Mesendoderm (in vitro differentiated cells): ENCODE results near the gene ARID4A. TPM values are rescaled to one million over a fixed set of nuclear protein-coding genes. Genes with fewer than 3 reads are reported as not detected.
"Not testable (repeated sequence)": the region's sequence is repeated elsewhere in the genome, so short reads cannot be mapped to it uniquely, and the experiment has no call there.

Source experiments
- DNase-seq: peaks from one replicate; pipeline ENCODE4 v3.0.0; 2013
- H2AK5ac ChIP-seq: 2 replicates; pipeline ENCODE4 v1.6.1; 2013; ENCODE audit warnings: low read length, inconsistent platforms
- H2BK120ac ChIP-seq: 2 replicates; pipeline ENCODE4 v1.6.1; 2013; ENCODE audit warnings: low read depth, mild to moderate bottlenecking, low read length, moderate library complexity, mixed read lengths
- H2BK15ac ChIP-seq: replicated peaks from 2 replicates; pipeline ENCODE4 v1.6.1; 2013; ENCODE audit warnings: low read depth, mild to moderate bottlenecking, moderate library complexity
- H2BK5ac ChIP-seq: 2 replicates; pipeline ENCODE4 v1.6.1; 2013; ENCODE audit warnings: low read length, inconsistent platforms
- H3K18ac ChIP-seq: 2 replicates; pipeline ENCODE4 v1.6.1; 2013; ENCODE audit warnings: mild to moderate bottlenecking, low read length, mixed read lengths
- H3K23ac ChIP-seq: one replicate; pipeline ENCODE4 v1.6.1; 2013; ENCODE audit warnings: low read length
- H3K27ac ChIP-seq: 2 replicates; pipeline ENCODE4 v1.5.1; 2013; ENCODE audit warnings: low read depth, mild to moderate bottlenecking, inconsistent platforms, low read length, moderate library complexity
- H3K27me3 ChIP-seq: 2 replicates; pipeline ENCODE4 v1.6.1; 2013; ENCODE audit warnings: low read length, control low read depth, mild to moderate bottlenecking, inconsistent platforms; ENCODE audit not compliant: insufficient read depth, poor library complexity
- H3K36me3 ChIP-seq: 2 replicates; pipeline ENCODE4 v1.6.1; 2013; ENCODE audit warnings: low read length, inconsistent platforms; ENCODE audit not compliant: control insufficient read depth, insufficient read depth
- H3K4ac ChIP-seq: one replicate; pipeline ENCODE4 v1.6.1; 2013; ENCODE audit warnings: low read depth, mild to moderate bottlenecking, low read length, moderate library complexity
- H3K4me1 ChIP-seq: 2 replicates; pipeline ENCODE4 v1.6.1; 2013; ENCODE audit warnings: low read depth, low read length, inconsistent platforms; ENCODE audit not compliant: control insufficient read depth
- H3K4me2 ChIP-seq: 2 replicates; pipeline ENCODE4 v1.6.1; 2013; ENCODE audit warnings: low read length
- H3K4me3 ChIP-seq: 2 replicates; pipeline ENCODE4 v1.5.1; 2013; ENCODE audit warnings: mild to moderate bottlenecking, low read length
- H3K56ac ChIP-seq: one replicate; pipeline ENCODE4 v1.6.1; 2013; ENCODE audit warnings: low read length
- H3K79me1 ChIP-seq: 2 replicates; pipeline ENCODE4 v1.6.1; 2013; ENCODE audit warnings: low read length, inconsistent platforms
- H3K79me2 ChIP-seq: 2 replicates; pipeline ENCODE4 v1.6.1; 2013; ENCODE audit warnings: mild to moderate bottlenecking, low read length; ENCODE audit not compliant: control insufficient read depth, insufficient read depth
- H3K9ac ChIP-seq: 2 replicates; pipeline ENCODE4 v1.6.1; 2013; ENCODE audit warnings: low read length, inconsistent platforms
- H4K5ac ChIP-seq: one replicate; pipeline ENCODE4 v1.6.1; 2013; ENCODE audit warnings: low read length
- H4K8ac ChIP-seq: one replicate; pipeline ENCODE4 v1.6.1; 2013; ENCODE audit warnings: low read depth, mild to moderate bottlenecking, control low read depth, low read length, moderate library complexity
- WGBS: extraction: QIAGEN DNeasy Blood & Tissue Kit; methylation state at CpG from one replicate; pipeline ENCODE4 v1.1.7; 2013; ENCODE audit warnings: low lambda C conversion rate, missing lambda C conversion rate; ENCODE audit not compliant: insufficient coverage; ENCODE audit errors: extremely low coverage; 5-methylcytosine and 5-hydroxymethylcytosine counted together
- polyA plus RNA-seq, 2 experiments: library from polyadenylated mRNA; stranded (reverse); fragments of 200-250 nt; gene quantifications; one replicate each; pipeline ENCODE4 v1.2.3, GENCODE V29; 2013

Gene ARID4A, protein sequence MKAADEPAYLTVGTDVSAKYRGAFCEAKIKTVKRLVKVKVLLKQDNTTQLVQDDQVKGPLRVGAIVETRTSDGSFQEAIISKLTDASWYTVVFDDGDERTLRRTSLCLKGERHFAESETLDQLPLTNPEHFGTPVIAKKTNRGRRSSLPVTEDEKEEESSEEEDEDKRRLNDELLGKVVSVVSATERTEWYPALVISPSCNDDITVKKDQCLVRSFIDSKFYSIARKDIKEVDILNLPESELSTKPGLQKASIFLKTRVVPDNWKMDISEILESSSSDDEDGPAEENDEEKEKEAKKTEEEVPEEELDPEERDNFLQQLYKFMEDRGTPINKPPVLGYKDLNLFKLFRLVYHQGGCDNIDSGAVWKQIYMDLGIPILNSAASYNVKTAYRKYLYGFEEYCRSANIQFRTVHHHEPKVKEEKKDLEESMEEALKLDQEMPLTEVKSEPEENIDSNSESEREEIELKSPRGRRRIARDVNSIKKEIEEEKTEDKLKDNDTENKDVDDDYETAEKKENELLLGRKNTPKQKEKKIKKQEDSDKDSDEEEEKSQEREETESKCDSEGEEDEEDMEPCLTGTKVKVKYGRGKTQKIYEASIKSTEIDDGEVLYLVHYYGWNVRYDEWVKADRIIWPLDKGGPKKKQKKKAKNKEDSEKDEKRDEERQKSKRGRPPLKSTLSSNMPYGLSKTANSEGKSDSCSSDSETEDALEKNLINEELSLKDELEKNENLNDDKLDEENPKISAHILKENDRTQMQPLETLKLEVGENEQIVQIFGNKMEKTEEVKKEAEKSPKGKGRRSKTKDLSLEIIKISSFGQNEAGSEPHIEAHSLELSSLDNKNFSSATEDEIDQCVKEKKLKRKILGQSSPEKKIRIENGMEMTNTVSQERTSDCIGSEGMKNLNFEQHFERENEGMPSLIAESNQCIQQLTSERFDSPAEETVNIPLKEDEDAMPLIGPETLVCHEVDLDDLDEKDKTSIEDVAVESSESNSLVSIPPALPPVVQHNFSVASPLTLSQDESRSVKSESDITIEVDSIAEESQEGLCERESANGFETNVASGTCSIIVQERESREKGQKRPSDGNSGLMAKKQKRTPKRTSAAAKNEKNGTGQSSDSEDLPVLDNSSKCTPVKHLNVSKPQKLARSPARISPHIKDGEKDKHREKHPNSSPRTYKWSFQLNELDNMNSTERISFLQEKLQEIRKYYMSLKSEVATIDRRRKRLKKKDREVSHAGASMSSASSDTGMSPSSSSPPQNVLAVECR
- polyA plus RNA-seq (2013, experiment 1 of 2): 8.2 TPM
- 7.5 TPM for polyA plus RNA-seq (2013, experiment 2 of 2)

DNA sequence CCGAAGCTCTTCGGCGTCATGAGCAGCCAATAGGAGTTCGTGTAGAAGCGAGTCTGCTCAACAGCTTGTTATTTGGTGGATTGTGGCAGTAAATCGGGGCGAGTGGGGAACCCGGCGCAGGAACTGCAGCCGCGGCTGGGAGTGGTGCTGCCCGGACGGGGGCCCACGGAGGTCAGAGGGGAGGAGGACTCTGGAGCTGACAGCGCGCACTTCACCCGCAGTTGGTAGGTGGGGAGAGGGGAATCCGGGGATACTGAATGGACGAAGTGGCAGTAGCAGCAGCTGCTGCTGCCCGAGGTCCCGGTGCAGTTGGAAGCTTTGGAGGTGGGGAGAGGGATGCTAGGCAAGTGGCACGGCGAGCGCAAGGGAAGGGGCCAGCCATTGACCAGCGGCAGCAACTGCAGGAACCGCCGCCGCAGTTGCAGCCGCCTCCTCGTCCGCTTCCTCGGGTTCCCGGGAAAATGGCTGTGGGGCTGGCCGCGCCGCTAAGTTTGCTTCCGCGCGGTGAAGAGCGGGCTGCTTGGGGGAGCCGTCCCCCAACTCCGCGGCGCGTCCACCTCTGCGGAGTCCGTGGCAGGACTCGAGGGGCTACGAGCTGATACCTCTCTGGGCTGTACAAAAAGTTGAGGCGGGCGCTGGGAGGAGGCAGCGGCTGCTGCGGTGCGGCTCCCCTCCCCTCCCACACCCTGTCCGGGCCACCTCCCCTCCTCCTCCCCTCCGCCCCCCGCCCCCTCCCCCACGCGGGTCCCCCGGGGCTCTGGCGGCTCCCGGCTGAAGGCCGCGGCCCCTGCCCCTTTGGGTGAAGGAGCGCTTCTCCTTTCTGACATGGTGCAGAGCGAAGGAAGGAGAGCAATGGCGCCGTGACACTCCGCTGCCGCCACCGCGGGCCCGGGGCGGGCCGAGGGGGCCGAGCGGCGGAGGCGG, at the start of gene ARID4A:
TSS of gene ARID4A (plus strand) at position 79 of the 924 bp plus-strand sequence. CDS start 1,300 bp downstream, outside the sequence.
- Histone ChIP-seq H3K27ac (peak within 1 kb of the TSS; percentile 99), H2BK120ac (peak within 1 kb of the TSS; percentile 46), H3K36me3 (peaks cover 4% of the 10 kb centered on the region), H2AK5ac (no peak within 1 kb of the TSS), H3K79me2 (peaks cover 38% of the 10 kb centered on the region), H3K27me3 (no peaks in the 10 kb centered on the region), H2BK15ac (no peak within 1 kb of the TSS), H3K56ac (peak within 1 kb of the TSS; percentile 100), H3K79me1 (peaks cover 9% of the 10 kb centered on the region), H4K5ac (peak within 1 kb of the TSS; percentile 77), H3K4me2 (peak within 1 kb of the TSS; percentile 44), H2BK5ac (peak within 1 kb of the TSS; percentile 98), H3K18ac (peak within 1 kb of the TSS; percentile 94), H3K23ac (peak within 1 kb of the TSS; percentile 87), H4K8ac (no peak within 1 kb of the TSS), H3K4me3 (peak within 1 kb of the TSS; percentile 98), H3K9ac (peak within 1 kb of the TSS; percentile 99), H3K4me1 (no peaks in the 10 kb centered on the region), H3K4ac (no peak within 1 kb of the TSS)
- peak; percentile 35 for DNase-seq
- WGBS: no CpG with 5 or more reads among the region's 79 CpGs

GRCh38 chr14:58249611-58250010, 48.7 kb upstream of the ARID4A start:
- no peak overlapping the region for H3K27ac ChIP-seq
- H3K56ac ChIP-seq: no peak overlapping the region
- no peak overlapping the region for H3K9ac ChIP-seq
- no peak overlapping the region for H2BK15ac ChIP-seq
- H2AK5ac ChIP-seq: no peak overlapping the region
- no peak overlapping the region for H4K5ac ChIP-seq
- no peaks in the 10 kb centered on the region for H3K27me3 ChIP-seq
- DNase-seq: no peak
- H2BK120ac ChIP-seq: no peak overlapping the region
- no CpG with 5 or more reads among the region's 8 CpGs for WGBS
- peaks cover 55% of the 10 kb centered on the region for H3K79me2 ChIP-seq
- H3K36me3 ChIP-seq: peaks cover 1% of the 10 kb centered on the region
- no peak overlapping the region for H3K4me2 ChIP-seq
- no peak overlapping the region for H3K4ac ChIP-seq
- no peak overlapping the region for H2BK5ac ChIP-seq
- no peak overlapping the region for H3K23ac ChIP-seq
- H3K4me3 ChIP-seq: no peak overlapping the region
- no peaks in the 10 kb centered on the region for H3K4me1 ChIP-seq
- no peak overlapping the region for H3K18ac ChIP-seq
- peaks cover 4% of the 10 kb centered on the region for H3K79me1 ChIP-seq
- no peak overlapping the region for H4K8ac ChIP-seq

DNA sequence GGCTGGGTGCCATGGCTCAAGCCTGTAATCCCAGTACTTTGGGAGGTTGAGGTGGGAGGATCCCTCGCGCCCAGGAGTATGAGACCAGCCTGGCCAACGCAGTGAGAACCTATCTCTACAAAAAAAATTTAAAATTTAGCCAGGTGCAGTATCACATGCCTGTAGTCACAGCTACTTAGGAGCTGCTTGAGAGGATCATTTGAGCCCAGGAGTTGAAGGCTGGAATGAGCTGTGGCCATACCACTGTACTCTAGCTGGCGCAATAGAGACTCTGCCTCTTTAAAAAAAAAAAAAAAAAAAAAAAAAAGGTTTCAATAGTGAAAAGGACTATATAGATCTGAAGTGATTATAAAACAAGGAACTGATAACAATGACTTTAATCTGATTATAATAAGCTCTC, 40.2 kb upstream of the ARID4A start:
- H3K4me2 ChIP-seq: no peak overlapping the region
- no peak overlapping the region for H4K8ac ChIP-seq
- no peak overlapping the region for H3K56ac ChIP-seq
- no peak overlapping the region for H3K27ac ChIP-seq
- no peaks in the 10 kb centered on the region for H3K4me1 ChIP-seq
- no peak overlapping the region for H2BK15ac ChIP-seq
- no peak overlapping the region for H3K4ac ChIP-seq
- no peak overlapping the region for H2BK5ac ChIP-seq
- peaks cover 2% of the 10 kb centered on the region for H3K36me3 ChIP-seq
- WGBS: no CpG with 5 or more reads among the region's 4 CpGs
- H3K27me3 ChIP-seq: no peaks in the 10 kb centered on the region
- no peak for DNase-seq
- no peak overlapping the region for H3K18ac ChIP-seq
- H3K9ac ChIP-seq: no peak overlapping the region
- H3K79me2 ChIP-seq: no peaks in the 10 kb centered on the region
- no peak overlapping the region for H3K4me3 ChIP-seq
- H4K5ac ChIP-seq: no peak overlapping the region
- H3K79me1 ChIP-seq: peaks cover 2% of the 10 kb centered on the region
- no peak overlapping the region for H2BK120ac ChIP-seq
- H2AK5ac ChIP-seq: no peak overlapping the region
- no peak overlapping the region for H3K23ac ChIP-seq

- H2BK120ac ChIP-seq, H3K18ac ChIP-seq, H3K9ac ChIP-seq, H3K4me2 ChIP-seq, H2BK5ac ChIP-seq, H3K23ac ChIP-seq, H3K56ac ChIP-seq, H3K4ac ChIP-seq, H4K5ac ChIP-seq, H2BK15ac ChIP-seq, H3K27me3 ChIP-seq, H3K27ac ChIP-seq, H3K79me1 ChIP-seq, DNase-seq, H3K36me3 ChIP-seq, H4K8ac ChIP-seq, H3K4me3 ChIP-seq, H3K4me1 ChIP-seq, H2AK5ac ChIP-seq, H3K79me2 ChIP-seq: not testable (repeated sequence)
- WGBS: no CpG with 5 or more reads among the region's 10 CpGs
Observed at GRCh38 chr14:58262005-58262404, 36.4 kb upstream of the ARID4A start.

GRCh38 chr14:58265401-58265800, 33.0 kb upstream of the ARID4A start:
- Histone ChIP-seq H3K56ac (no peak overlapping the region), H3K18ac (no peak overlapping the region), H3K27ac (no peak overlapping the region), H3K23ac (no peak overlapping the region), H4K5ac (no peak overlapping the region), H3K4ac (no peak overlapping the region), H2BK15ac (no peak overlapping the region), H3K27me3 (no peaks in the 10 kb centered on the region), H3K79me1 (no peaks in the 10 kb centered on the region), H3K9ac (no peak overlapping the region), H3K79me2 (no peaks in the 10 kb centered on the region), H4K8ac (no peak overlapping the region), H2AK5ac (no peak overlapping the region), H2BK120ac (no peak overlapping the region), H3K4me3 (no peak overlapping the region), H2BK5ac (no peak overlapping the region), H3K4me1 (no peaks in the 10 kb centered on the region), H3K36me3 (peaks cover 3% of the 10 kb centered on the region), H3K4me2 (no peak overlapping the region)
- DNase-seq: no peak
